HG03103 (cell line): ENCODE results near the gene LENG8.
A peak's percentile ranks its signal among the peaks of the same experiment; 100 is the strongest.

Experiments used
- ATAC-seq: cut with Tn5 transposase; IDR thresholded peaks from one replicate; pipeline ENCODE4 v1.9.1; 2021; ENCODE audit warnings: low read depth; ENCODE audit not compliant: unreplicated experiment

The LENG8 gene

GRCh38 chr19:54448774-54449700, at the start of gene LENG8:
Gene LENG8, plus strand, starts transcription at chr19:54449199. Its CDS starts 2,146 bp downstream, at chr19:54451345.
- peak; percentile 85 for ATAC-seq

GRCh38 chr19:54400913-54401312, 48.1 kb upstream of the LENG8 start:
- ATAC-seq = no peak

DNA sequence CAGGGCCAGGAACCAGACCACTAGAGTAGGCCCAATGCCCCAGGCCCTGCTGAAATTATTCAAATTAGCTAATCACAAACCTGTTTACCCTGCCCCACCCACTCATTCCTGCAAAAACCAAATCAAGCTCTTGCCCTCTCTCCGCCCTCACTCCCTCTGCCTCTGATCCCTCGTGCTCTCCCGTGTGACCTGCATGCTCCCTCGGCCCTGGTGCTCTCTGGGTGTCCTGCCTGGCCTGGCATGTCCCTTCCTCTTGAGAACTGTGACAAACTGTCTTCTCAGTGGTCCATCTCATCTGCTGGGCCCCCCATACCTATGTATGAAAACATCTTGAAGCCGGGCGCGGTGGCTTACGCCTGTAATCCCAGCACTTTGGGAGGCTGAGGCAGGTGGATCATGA, 45.9 kb upstream of the LENG8 start:
- no peak for ATAC-seq

DNA sequence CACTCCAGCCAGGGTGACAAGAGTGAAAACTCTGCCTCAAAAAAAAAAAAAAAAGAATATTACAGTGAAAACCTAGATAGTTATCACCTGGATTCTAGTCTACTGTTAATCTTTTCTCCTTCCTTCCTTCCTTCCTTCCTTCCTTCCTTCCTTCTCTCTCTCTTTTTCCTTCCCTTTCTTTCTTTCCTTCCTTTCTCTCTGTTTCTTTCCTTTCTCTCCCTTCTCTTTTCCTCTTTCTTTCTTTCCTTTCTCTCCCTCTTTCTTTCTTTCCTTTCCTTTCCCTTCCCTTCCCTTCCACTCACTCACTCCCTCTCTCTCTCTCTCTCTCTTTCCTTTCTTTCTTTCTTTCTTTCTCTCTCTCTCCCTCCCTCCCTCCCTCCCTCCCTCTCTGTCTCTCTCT, 43.4 kb upstream of the LENG8 start:
- no peak for ATAC-seq

DNA sequence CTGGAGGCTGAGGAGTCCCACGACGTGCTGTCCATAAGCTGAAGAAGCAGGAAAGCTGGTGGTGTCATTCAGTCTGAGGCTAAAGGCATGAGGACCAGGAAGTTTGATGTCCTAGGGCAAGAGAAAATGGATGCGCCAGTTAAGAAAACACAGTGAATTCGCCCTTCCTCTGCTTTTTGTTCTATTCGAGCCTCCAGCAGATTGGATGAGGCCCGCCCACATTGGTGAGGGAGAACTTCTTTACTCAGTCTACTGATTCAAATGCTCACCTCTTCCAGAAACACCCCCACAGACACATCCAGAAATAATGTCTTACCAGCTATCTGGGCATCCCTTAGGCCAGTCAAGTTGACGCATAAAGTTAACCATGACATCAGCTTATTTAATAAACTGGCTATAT, 41.2 kb upstream of the LENG8 start:
- ATAC-seq = no peak

DNA sequence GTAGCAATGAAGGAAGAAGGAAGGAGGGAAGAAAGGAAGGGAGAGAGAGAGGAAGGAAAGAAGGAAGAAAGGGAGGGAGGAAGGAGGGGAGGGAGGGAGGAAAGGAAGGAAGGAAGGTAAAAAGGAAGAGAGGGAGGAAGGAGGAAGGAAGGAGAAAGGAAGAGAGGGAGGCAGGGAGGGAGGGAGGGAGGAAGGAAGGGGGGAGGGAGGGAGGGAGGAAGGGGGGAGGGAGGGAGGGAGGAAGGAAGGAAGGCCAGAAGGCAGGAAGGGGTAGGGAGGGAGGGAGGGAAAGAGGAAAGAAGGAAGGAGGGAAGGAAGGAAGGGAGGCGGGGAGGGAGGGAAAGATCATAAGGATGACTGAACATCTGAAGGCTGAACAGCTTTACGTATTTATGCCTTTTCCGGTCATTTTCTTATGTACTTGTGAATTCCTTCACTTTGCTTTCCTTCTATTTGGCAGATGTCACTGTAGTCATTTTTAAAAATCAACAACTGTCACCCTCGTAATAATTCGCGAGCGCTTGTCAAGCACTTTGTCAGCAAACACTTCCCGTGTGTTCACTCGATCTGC, 40.5 kb upstream of the LENG8 start:
- no peak for ATAC-seq

DNA sequence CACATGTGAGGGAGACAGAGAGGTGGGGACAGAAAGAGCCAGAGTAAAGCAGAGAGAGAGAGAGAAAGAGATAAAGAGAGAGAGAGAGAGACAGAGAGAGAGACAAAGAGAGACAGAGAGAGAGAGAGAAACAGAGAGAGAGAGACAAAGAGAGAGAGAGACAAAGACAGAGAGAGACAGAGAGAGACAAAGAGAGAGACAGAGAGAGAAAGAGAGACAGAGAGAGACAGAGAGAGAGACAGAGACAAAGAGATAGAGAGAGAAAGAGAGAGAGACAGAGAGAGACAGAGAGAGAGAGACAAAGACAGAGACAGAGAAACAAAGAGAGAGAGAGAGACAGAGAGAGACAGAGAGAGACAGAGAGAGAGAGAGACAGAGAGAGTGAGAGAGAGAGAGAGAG, 38.0 kb upstream of the LENG8 start:
- no peak for ATAC-seq

DNA sequence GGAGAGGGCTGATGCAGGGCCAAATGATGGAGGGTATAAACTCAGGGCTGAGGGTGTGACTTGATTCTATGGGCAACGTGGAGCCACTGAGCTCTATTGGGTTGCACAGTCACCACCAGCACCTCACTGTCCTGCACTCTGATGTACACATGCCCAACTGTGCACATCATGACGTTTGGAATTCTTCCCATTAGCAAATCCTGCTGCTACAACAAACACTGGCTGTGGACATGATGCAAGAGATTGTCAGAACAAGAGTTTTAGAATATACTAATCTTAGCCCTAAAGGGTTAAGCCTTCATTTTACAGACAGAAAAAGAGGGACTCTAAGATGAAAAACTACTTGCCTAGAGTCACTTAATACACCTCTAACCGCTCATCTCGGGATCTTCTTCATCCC, 36.1 kb upstream of the LENG8 start:
- no peak for ATAC-seq

DNA sequence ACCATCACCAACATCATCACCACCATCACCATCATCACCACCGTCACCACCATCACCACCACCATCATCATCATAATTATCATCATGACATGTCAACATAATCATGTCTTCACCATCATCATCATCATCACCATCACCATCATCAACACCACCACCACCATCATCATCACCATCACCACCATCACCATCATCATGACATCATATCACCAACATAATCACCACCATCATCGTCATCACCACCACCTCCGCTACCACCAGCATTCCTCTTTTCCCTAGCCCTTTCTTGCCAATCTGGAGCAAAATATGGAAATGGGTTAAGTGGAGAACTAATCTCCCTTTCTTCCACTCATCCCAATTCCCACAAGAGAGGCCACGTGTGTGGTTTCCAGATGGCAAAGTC, 34.8 kb upstream of the LENG8 start:
- ATAC-seq = no peak

GRCh38 chr19:54415208-54415900, 33.6 kb upstream of the LENG8 start, which contains the start of gene TTYH1:
Gene TTYH1, plus strand, starts transcription at chr19:54415464. Its CDS starts 89 bp downstream, at chr19:54415553.
- no peak for ATAC-seq

DNA sequence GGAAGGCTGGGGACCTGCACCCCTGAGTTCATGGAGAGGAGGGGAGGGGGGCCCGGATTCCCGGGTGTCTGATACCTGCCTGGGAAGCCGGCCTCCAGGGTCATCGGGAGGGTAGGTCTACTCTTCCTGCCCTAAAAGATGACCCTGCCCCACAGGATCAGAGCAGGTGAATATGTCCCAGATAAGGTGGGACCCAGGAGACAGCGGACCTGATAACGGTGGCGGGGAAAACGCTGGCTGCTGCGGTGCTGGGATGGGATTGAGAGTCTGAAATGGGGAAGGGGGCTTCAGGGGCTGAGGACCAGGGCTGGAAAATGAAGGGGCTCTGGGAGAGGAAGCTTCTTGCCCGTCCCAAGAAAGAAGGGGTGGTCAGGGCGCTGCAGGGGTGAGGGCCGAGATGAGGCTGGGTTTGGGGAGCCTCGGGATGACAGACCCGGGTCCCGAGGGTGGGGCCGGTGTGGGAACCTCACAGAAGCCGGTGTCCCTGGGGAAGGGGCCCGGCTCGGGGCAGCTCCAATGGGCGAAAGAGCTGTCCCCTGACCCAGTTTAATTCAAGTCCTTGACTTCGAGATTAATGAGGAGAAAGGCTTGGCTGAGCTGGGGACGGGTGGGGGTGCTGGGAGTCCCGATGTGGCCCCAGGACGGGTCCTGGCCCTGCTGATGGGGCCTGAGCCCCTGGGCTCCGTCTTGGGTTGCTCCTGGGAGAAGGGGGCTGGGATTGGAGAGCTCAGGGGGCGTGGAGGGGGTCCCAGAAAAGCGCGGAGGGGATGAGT, 32.9 kb upstream of the LENG8 start:
- ATAC-seq = no peak

DNA sequence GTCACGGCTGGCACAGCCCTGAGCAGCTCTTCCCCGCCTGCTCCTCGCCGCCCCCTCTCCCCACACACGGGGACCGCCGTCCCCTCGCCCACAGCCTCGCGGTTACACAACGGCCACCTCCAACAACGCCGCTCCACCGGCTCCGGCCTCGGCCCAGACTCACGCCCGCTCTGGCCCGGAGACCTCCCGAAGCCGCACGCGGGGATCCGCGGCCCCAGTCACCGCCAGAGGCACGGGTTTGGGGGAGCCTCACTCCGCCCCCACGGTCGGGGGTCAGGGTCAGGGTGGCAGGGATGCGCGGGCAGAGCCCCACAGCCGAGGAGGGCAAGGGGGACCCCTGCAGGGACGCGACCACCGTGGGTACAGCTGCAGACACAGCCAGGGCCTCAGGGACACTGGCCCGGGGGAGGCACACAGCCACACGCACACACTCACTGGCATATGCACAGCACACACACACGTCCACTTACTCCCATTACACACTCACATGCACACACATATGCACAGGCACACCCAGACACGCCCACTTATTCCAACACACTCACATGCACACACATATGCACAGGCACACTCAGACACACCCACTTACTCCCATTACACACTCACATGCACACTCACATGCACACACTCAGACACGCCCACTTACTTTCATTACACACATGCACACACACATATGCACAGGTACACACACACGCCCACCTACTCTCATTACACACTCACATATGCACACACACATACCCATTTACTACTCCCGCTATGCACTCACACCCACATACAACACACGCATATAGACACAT, 32.1 kb upstream of the LENG8 start:
- no peak for ATAC-seq

DNA sequence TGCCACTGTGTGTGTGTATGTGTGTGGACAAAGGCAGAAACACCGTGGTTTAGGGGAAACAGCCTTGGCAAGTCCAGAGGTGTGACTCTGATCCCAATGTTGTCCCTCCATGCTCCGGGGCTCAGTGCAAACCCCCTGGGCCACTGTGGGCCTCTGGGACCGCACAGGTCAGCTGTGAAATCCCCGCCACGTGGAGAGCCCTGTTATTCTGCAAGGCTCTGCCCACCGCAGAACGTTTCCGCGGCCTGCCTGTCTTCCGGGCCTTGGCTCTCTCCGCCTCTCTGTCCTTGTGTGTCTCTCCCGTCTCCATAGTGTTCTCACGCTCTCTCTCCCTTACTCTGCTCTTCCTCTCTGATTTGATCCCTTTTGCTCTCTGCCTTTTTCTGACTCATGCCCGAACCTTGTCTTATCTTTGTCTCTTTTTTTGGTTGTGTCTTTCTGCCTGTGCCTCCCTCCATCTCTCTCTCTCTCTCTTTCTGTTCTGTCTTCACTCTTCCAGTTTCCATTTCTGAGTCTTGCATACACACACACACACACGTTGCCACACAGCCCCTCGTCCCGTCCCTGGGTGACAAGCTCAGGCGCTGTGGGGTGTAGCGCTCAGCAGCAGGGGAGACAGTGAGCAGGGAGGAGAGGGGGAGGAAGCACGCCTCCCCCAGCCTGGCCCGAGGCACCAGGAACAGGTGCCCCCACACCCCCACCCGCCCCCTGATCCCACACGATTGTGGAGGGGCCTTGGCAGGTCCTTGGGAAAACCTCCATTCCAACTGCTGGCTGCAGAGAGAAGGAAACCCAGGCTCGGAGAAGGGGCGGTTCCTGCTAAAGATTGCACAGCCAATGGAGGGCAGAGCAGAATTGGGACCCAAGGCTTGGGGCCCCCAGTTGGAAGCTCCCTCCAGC, 30.7 kb upstream of the LENG8 start:
- no peak for ATAC-seq

DNA sequence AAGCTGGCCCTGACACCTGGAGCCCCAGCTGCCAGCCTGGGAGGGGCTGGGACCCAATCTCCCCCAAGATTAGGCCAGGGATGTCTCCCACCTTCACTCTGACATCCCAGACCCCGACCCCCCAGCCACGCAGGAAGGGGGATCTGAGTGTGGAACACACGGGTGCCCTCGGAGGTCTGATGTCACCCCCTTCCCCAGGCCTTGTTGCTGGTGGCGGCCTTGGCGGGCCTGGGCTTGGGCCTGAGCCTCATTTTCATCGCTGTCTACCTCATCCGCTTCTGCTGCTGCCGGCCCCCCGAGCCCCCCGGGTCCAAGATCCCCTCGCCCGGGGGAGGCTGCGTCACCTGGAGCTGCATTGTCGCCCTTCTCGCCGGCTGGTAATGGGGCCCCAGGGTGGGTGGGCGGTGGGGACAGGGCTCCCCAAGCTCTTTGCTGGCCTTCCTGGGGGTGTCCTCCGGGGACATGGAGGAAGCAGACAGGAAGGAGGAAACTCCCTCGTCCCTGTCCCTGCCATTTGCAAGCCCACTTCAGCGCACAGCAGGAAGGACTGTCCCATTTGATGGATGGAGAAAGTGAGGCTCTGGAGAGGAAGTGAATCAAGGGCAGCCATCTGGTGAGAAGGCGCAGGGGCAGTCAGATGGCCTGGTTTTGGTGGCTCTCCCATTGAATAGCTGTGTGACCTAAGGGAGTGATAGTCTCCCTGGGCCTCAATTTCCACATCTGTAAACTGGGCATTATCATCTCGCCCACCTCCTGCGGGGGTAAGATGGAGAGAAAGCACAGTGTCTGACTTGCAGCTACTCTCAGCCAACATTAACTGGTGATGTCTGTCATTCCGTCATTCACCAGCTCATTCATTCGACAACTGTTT, 29.8 kb upstream of the LENG8 start:
- no peak for ATAC-seq

DNA sequence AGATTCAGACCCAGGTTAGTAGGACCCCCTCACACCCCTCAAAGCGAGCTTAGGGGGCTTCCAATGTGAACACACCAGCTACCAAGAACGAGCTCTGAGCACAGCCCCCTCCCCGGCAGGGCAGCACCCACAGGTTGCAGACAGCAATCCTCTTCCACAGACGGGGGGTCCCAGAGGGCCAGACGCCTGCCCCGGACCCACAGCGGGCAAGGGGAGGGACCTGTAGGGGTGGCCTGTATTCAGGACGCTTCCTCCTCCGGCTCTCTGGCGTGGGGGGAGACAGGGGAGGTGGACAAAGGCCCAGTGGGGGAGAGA, 29.0 kb upstream of the LENG8 start:
- ATAC-seq = no peak

- ATAC-seq = no peak
Observed at GRCh38 chr19:54420383-54421168, 28.4 kb upstream of the LENG8 start.

GRCh38 chr19:54421169-54421516, 27.9 kb upstream of the LENG8 start:
- ATAC-seq = no peak
